Measurements from ENCODE around the gene SHC2.

DNA sequence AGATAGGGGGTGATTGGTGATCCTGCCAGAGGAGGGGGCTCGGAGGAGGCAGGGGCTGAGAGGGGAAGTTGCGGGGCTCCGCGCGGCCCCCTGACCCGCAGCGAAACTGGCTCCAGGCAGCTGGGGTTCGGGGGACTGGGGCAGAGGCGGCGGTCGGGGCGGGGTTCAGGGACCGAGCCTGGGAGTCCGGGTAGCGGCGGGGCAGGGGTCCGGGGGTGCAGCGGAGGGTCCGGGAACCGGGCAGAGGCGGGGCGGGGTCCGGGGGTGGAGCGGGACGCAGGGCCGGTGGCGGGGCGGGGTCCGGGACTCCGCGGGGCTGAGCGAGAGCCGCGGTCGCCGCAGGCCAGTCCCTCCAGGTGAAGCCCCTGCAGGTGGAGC is 36.6 kb upstream of the SHC2 start:
- TF ChIP-seq GATA2 (IDR thresholded peaks at IDR 0.05; ENCODE audit: low read depth, low read length) = no peak
- no peak for TF ChIP-seq GATA3 (IDR thresholded peaks at IDR 0.05; ENCODE audit: low read depth, low read length)
